NCI-H526 treated with DMSO at 0.1 percent for 48 hours (cell line): ENCODE data around the gene USP48.
"Not testable (repeated sequence)": the region's sequence is repeated elsewhere in the genome, so short reads cannot be mapped to it uniquely, and the experiment has no call there.

Experiments used
- DNase-seq: peaks from one replicate; lab custom pipeline; 2025; lab: John Stamatoyannopoulos, UW

Gene USP48

GRCh38 chr1:21815724-21816321 is 32.9 kb upstream of the USP48 start:
- DNase-seq = no peak

GRCh38 chr1:21814981-21815582 is 32.1 kb upstream of the USP48 start:
- DNase-seq = no peak

- DNase-seq = no peak
Measured at GRCh38 chr1:21814241-21814918, 31.4 kb upstream of the USP48 start.

- DNase-seq = no peak
Measured at GRCh38 chr1:21813542-21813941, 30.6 kb upstream of the USP48 start.

- DNase-seq = no peak
Measured at GRCh38 chr1:21811875-21812305, 28.9 kb upstream of the USP48 start, which contains the start of gene LDLRAD2. LDLRAD2 (plus strand) TSS chr1:21812265; CDS start chr1:21812452, 187 bp downstream.

- DNase-seq = no peak
Measured at GRCh38 chr1:21804536-21804935, 21.6 kb upstream of the USP48 start.

- DNase-seq = no peak
Measured at GRCh38 chr1:21801100-21801499, 18.2 kb upstream of the USP48 start.

GRCh38 chr1:21799730-21800129 is 16.8 kb upstream of the USP48 start:
- no peak for DNase-seq

GRCh38 chr1:21795075-21795474 is 12.1 kb upstream of the USP48 start:
- no peak for DNase-seq

- no peak for DNase-seq
Measured at GRCh38 chr1:21794656-21795055, 11.7 kb upstream of the USP48 start.

- no peak for DNase-seq
Measured at GRCh38 chr1:21793104-21793503, 10.2 kb upstream of the USP48 start.

- DNase-seq = no peak
Measured at GRCh38 chr1:21786640-21787039, 3.7 kb upstream of the USP48 start.

GRCh38 chr1:21785764-21786163 is 2.8 kb upstream of the USP48 start:
- DNase-seq = not testable (repeated sequence)

- peak; percentile 82 for DNase-seq
Measured at GRCh38 chr1:21783679-21784603, 992 bp upstream of the USP48 start.

- peak; percentile 40 for DNase-seq
Measured at GRCh38 chr1:21782349-21782867, 541 bp downstream of the USP48 start.

GRCh38 chr1:21781815-21782348 is 1.1 kb downstream of the USP48 start:
- no peak for DNase-seq

- DNase-seq = no peak
Measured at GRCh38 chr1:21779613-21780521, 3.1 kb downstream of the USP48 start.

GRCh38 chr1:21778405-21778727 is 4.6 kb downstream of the USP48 start:
- DNase-seq = no peak

GRCh38 chr1:21776925-21777324 is 6.0 kb downstream of the USP48 start:
- DNase-seq = not testable (repeated sequence)

GRCh38 chr1:21775985-21776562 is 6.9 kb downstream of the USP48 start:
- DNase-seq = no peak

- DNase-seq = no peak
Measured at GRCh38 chr1:21775550-21775914, 7.4 kb downstream of the USP48 start.
